Endothelial cell of umbilical vein (primary cell): ENCODE data around the gene C15orf40.

Experiments
- POLR2A ChIP-seq: IDR thresholded peaks from 2 replicates; pipeline ENCODE4 v1.6.1; 2012; ENCODE audit warnings: low read depth, mild to moderate bottlenecking, control low read depth, low read length
- POLR2AphosphoS5 ChIP-seq: IDR thresholded peaks from 2 replicates; pipeline ENCODE4 v1.6.1; 2012; ENCODE audit warnings: low read depth, mild to moderate bottlenecking, control low read depth, low read length, moderate library complexity; ENCODE audit not compliant: insufficient read depth
- TF ChIP-seq, protein P1 (sequence below): IDR thresholded peaks from 2 replicates; pipeline ENCODE4 v1.6.1; 2011; ENCODE audit not compliant: insufficient read depth, insufficient read length

DNA sequence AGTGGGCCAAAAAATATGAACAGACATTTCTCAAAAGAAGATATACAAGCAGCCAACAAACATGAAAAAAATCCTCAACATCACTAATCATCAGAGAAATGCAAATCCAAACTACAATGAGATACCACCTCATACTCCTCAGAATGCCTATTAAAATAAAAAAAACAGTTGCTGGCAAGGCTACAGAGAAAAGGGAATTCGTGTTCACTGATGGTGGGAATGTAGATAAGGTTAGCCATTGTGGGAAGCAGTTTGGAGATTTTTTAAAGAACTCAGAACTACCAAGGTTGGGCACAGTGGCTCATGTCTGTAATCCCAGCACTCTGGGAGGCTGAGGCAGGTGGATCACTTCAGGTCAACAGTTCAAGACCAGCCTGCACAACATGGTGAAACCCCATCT, 27.8 kb upstream of the C15orf40 start:
- TF ChIP-seq, protein P1, sequence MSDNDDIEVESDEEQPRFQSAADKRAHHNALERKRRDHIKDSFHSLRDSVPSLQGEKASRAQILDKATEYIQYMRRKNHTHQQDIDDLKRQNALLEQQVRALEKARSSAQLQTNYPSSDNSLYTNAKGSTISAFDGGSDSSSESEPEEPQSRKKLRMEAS: no peak
- TF ChIP-seq POLR2A (no peak), POLR2AphosphoS5 (no peak)
